ENCODE measurements around the gene CCDC170. TPM values are rescaled to one million over a fixed set of nuclear protein-coding genes. Genes with fewer than 3 reads are reported as not detected.
A peak's percentile ranks its signal among the peaks of the same experiment; 100 is the strongest.

The CCDC170 gene
- 0.77 and 0.83 TPM in 2 replicates for total RNA-seq
- polyA plus RNA-seq = 0.36 and 0.76 TPM in 2 replicates
- 0.43 and 0.55 TPM in 2 replicates for polyA plus RNA-seq (2012)
- polyA minus RNA-seq (ENCODE audit: low replicate concordance) = not detected in 2 replicates

- H3K79me2 ChIP-seq (ENCODE audit: control insufficient read depth, insufficient read depth, low read length) = no peaks in the 10 kb centered on the region
- peak within 1 kb of the TSS; percentile 90 for H3K4me2 ChIP-seq (ENCODE audit: extremely low read depth, insufficient read depth, low read length)
- H3K9me3 ChIP-seq (ENCODE audit: control insufficient read depth, insufficient read depth, low read depth, low read length) = no peaks in the 10 kb centered on the region
- no peaks in the 10 kb centered on the region for H3K27me3 ChIP-seq (ENCODE audit: control insufficient read depth, insufficient read depth, low read length)
- DNase-seq (ENCODE audit: low read depth in 2 of 2) = peak in 1 of 2 donors; percentile 17
- peak within 1 kb of the TSS; percentile 56 to 70 (median 63) for H3K4me3 ChIP-seq (replicated peaks in 1 of 4; ENCODE audit: control extremely low read depth in 1 of 4, insufficient read depth in 1 of 4, low read depth in 3 of 4, low read length in 4 of 4)
- peak within 1 kb of the TSS; percentile 27 for H3K27ac ChIP-seq (ENCODE audit: insufficient read depth, low read length)
- H3K36me3 ChIP-seq (ENCODE audit: control insufficient read depth, insufficient read depth, low read length) = no peaks in the 10 kb centered on the region
- H3K4me1 ChIP-seq (ENCODE audit: control insufficient read depth, extremely low read depth, insufficient read depth, low read length) = peaks cover 2% of the 10 kb centered on the region
- H2AFZ ChIP-seq (ENCODE audit: low read length) = peak within 1 kb of the TSS; percentile 87
- TF ChIP-seq CTCF (conservative IDR thresholded peaks at IDR 0.05 in 1 of 2, IDR thresholded peaks at IDR 0.05 in 1 of 2; ENCODE audit: low read depth in 1 of 2, low read length in 2 of 2) (no peak), EZH2 (IDR thresholded peaks at IDR 0.05; ENCODE audit: low read length, missing control alignments) (no peak)
- H3K9ac ChIP-seq (ENCODE audit: insufficient read depth, low read length) = peak within 1 kb of the TSS; percentile 62
- no peaks in the 10 kb centered on the region for H4K20me1 ChIP-seq (ENCODE audit: control insufficient read depth, extremely low read depth, insufficient read depth, low read length)
These were observed at the start of gene CCDC170 for GRCh38 chr6:151493804-151494234. TSS of gene CCDC170 (plus strand) at chr6:151494017. CDS start at chr6:151494129, 112 bp downstream.

GRCh38 chr6:151445482-151445881 lies 48.3 kb upstream of the CCDC170 start:
- no peaks in the 10 kb centered on the region for H3K9me3 ChIP-seq (ENCODE audit: control insufficient read depth, insufficient read depth, low read depth, low read length)
- TF ChIP-seq EZH2 (IDR thresholded peaks at IDR 0.05; ENCODE audit: low read length, missing control alignments) = no peak
- TF ChIP-seq CTCF (conservative IDR thresholded peaks at IDR 0.05 in 1 of 2, IDR thresholded peaks at IDR 0.05 in 1 of 2; ENCODE audit: low read depth in 1 of 2, low read length in 2 of 2) = no peak
- peak overlapping the region in 1 of 4 experiments; percentile 13 for H3K4me3 ChIP-seq (replicated peaks in 1 of 4; ENCODE audit: control extremely low read depth in 1 of 4, insufficient read depth in 1 of 4, low read depth in 3 of 4, low read length in 4 of 4)
- H2AFZ ChIP-seq (ENCODE audit: low read length) = no peak overlapping the region
- peaks cover 38% of the 10 kb centered on the region for H3K79me2 ChIP-seq (ENCODE audit: control insufficient read depth, insufficient read depth, low read length)
- peaks cover 9% of the 10 kb centered on the region for H3K4me1 ChIP-seq (ENCODE audit: control insufficient read depth, extremely low read depth, insufficient read depth, low read length)
- H3K36me3 ChIP-seq (ENCODE audit: control insufficient read depth, insufficient read depth, low read length) = no peaks in the 10 kb centered on the region
- H4K20me1 ChIP-seq (ENCODE audit: control insufficient read depth, extremely low read depth, insufficient read depth, low read length) = no peaks in the 10 kb centered on the region
- no peak overlapping the region for H3K4me2 ChIP-seq (ENCODE audit: extremely low read depth, insufficient read depth, low read length)
- H3K9ac ChIP-seq (ENCODE audit: insufficient read depth, low read length) = no peak overlapping the region
- peak overlapping the region; percentile 65 for H3K27ac ChIP-seq (ENCODE audit: insufficient read depth, low read length)
- peak; percentile 58 to 97 for DNase-seq (ENCODE audit: low read depth in 2 of 2)
- H3K27me3 ChIP-seq (ENCODE audit: control insufficient read depth, insufficient read depth, low read length) = no peaks in the 10 kb centered on the region

- DNase-seq (ENCODE audit: low read depth in 2 of 2) = no peak
- H3K4me3 ChIP-seq (replicated peaks in 1 of 4; ENCODE audit: control extremely low read depth in 1 of 4, insufficient read depth in 1 of 4, low read depth in 3 of 4, low read length in 4 of 4) = no peak overlapping the region
- no peak overlapping the region for H3K27ac ChIP-seq (ENCODE audit: insufficient read depth, low read length)
- no peak overlapping the region for H3K9ac ChIP-seq (ENCODE audit: insufficient read depth, low read length)
- H3K79me2 ChIP-seq (ENCODE audit: control insufficient read depth, insufficient read depth, low read length) = peaks cover 42% of the 10 kb centered on the region
- no peaks in the 10 kb centered on the region for H3K36me3 ChIP-seq (ENCODE audit: control insufficient read depth, insufficient read depth, low read length)
- H4K20me1 ChIP-seq (ENCODE audit: control insufficient read depth, extremely low read depth, insufficient read depth, low read length) = no peaks in the 10 kb centered on the region
- peaks cover 9% of the 10 kb centered on the region for H3K4me1 ChIP-seq (ENCODE audit: control insufficient read depth, extremely low read depth, insufficient read depth, low read length)
- no peak overlapping the region for H2AFZ ChIP-seq (ENCODE audit: low read length)
- no peak overlapping the region for H3K4me2 ChIP-seq (ENCODE audit: extremely low read depth, insufficient read depth, low read length)
- no peaks in the 10 kb centered on the region for H3K9me3 ChIP-seq (ENCODE audit: control insufficient read depth, insufficient read depth, low read depth, low read length)
- H3K27me3 ChIP-seq (ENCODE audit: control insufficient read depth, insufficient read depth, low read length) = no peaks in the 10 kb centered on the region
- TF ChIP-seq EZH2 (IDR thresholded peaks at IDR 0.05; ENCODE audit: low read length, missing control alignments) (no peak), CTCF (conservative IDR thresholded peaks at IDR 0.05 in 1 of 2, IDR thresholded peaks at IDR 0.05 in 1 of 2; ENCODE audit: low read depth in 1 of 2, low read length in 2 of 2) (no peak)
These were observed 46.6 kb upstream of the CCDC170 start for GRCh38 chr6:151447237-151447636.
